IPS-15b (cell line): ENCODE data around the gene BABAM2.
"Not testable (repeated sequence)": the region's sequence is repeated elsewhere in the genome, so short reads cannot be mapped to it uniquely, and the experiment has no call there.

ENCODE experiments used
- H3K27me3 ChIP-seq: one replicate; pipeline ENCODE4 v1.6.1; 2013; ENCODE audit warnings: low read length; ENCODE audit not compliant: control insufficient read depth, insufficient read depth
- H3K36me3 ChIP-seq: one replicate; pipeline ENCODE4 v1.6.1; 2013; ENCODE audit warnings: low read length; ENCODE audit not compliant: control insufficient read depth, insufficient read depth
- H3K4me1 ChIP-seq: one replicate; pipeline ENCODE4 v1.6.1; 2013; ENCODE audit warnings: mild to moderate bottlenecking, low read length; ENCODE audit not compliant: control insufficient read depth, insufficient read depth
- H3K4me3 ChIP-seq: one replicate; pipeline ENCODE4 v1.5.1; 2013; ENCODE audit warnings: low read depth, low read length
- H3K9ac ChIP-seq: one replicate; pipeline ENCODE4 v1.6.1; 2013; ENCODE audit warnings: low read depth, mild to moderate bottlenecking, low read length
- H3K9me3 ChIP-seq: one replicate; pipeline ENCODE4 v1.6.1; 2013; ENCODE audit warnings: mild to moderate bottlenecking, low read length; ENCODE audit not compliant: control insufficient read depth, insufficient read depth

The BABAM2 gene

DNA sequence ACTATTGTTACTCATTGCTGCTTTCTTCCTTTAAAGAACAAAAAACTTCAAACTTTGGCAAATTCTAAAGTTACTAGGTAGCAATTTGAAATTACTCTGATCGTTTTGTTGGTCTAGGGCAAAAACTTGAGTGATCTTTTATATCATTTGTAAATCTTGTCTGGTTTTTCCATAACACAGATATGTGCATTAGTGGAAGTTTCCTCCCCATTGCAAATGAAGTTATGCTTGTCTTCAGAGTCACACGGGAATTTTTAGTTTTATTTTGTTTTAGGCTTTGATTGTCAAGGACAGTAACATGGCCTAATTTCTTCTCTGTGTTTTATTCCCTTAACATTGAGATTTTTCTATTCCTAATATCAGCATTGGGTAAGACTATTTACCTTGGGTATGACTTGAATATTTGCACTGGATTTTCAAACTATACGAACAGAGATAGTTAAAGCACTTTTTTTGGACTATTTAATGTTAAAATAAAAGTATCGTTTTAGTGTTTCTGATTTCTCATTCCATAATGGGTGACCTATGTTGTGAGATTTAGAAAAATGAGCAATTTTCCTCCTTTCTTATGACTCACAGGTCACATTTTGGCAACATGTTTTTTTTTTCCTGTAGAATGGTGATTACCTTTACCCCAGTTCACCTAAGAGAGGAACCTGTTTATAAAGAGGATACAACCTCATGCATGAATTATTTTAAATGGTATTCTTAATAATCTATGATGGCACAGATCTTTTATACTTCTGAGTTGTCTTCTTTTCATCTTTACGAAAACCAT, 65.0 kb downstream of the BABAM2 start:
- no peaks in the 10 kb centered on the region for H3K36me3 ChIP-seq
- H3K4me1 ChIP-seq = no peaks in the 10 kb centered on the region
- no peaks in the 10 kb centered on the region for H3K9me3 ChIP-seq
- H3K27me3 ChIP-seq = no peaks in the 10 kb centered on the region
- H3K4me3 ChIP-seq = no peak overlapping the region
- no peak overlapping the region for H3K9ac ChIP-seq

DNA sequence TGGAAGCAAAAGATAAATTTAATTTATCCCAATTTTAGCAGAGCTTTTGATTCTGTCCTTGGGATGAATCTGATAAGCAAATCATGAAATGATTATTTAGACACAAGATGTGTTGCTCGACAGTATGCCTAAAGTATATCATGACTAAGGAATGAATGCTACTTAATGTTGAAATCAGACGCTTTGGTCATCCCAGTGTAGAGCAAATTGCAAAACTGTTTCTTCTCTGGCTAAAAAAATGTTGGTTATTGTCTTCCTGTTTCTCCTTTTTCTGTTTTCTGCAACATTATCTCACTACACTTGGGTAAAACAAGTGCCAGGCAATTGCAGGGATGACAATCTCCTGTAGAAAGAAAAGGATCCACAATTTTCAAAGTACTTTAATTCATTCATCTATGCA, 66.4 kb downstream of the BABAM2 start:
- Histone ChIP-seq H3K4me3 (no peak overlapping the region), H3K9me3 (no peaks in the 10 kb centered on the region), H3K4me1 (no peaks in the 10 kb centered on the region), H3K36me3 (no peaks in the 10 kb centered on the region), H3K27me3 (no peaks in the 10 kb centered on the region), H3K9ac (no peak overlapping the region)

DNA sequence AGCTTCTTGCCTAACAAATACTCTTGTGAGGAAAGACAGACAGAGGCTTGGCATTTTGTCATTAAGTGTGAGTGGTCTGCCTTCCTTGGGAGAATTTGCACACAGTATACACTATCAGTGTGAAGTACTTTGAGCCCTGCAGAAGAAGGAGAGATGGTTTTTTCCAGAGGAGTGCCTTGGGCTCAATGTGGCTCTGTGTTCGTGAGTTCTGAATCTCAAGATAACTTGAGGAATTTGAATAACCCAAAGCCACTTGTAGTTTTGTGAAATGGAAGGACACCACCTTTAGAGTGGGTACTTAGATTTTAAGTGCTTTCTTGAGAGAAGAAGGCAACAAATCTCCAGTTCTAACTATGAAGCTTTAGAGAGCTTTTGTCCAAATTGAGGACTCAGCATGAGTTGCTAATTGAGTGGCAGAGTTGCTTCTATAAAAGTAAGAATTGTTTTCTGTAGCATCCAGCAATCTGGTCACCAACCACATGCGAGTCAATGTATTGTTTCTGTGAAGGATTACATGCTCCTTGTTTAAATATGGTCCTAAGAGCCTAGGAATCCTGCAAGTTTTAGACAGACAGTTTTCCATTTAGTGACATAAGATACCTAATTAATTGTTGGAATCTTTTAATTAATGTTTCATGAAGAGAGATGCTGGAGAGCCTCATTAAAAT, 68.3 kb downstream of the BABAM2 start:
- H3K4me1 ChIP-seq = no peaks in the 10 kb centered on the region
- no peaks in the 10 kb centered on the region for H3K9me3 ChIP-seq
- H3K9ac ChIP-seq = no peak overlapping the region
- H3K4me3 ChIP-seq = no peak overlapping the region
- no peaks in the 10 kb centered on the region for H3K27me3 ChIP-seq
- H3K36me3 ChIP-seq = no peaks in the 10 kb centered on the region

DNA sequence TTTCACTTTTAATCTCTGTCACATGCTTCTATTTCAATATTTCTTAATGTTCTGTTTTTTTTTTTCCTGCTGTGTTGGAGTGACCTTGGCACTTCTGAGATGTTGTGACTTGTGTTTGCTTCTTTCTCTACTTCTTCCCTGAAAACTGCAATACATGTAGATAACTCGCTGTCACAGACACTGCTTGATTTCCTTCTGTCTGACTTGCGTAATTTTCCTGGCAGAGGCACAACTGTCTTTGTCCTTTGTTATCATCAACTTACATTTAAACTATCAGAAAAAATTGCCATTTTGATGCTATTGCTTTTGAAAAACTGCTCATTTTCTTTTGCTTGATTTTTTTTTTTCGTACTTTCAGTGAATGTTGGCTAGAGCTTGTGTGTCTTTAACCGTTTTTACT, 69.0 kb downstream of the BABAM2 start:
- Histone ChIP-seq H3K9me3 (no peaks in the 10 kb centered on the region), H3K27me3 (no peaks in the 10 kb centered on the region), H3K9ac (no peak overlapping the region), H3K36me3 (no peaks in the 10 kb centered on the region), H3K4me1 (no peaks in the 10 kb centered on the region), H3K4me3 (no peak overlapping the region)

DNA sequence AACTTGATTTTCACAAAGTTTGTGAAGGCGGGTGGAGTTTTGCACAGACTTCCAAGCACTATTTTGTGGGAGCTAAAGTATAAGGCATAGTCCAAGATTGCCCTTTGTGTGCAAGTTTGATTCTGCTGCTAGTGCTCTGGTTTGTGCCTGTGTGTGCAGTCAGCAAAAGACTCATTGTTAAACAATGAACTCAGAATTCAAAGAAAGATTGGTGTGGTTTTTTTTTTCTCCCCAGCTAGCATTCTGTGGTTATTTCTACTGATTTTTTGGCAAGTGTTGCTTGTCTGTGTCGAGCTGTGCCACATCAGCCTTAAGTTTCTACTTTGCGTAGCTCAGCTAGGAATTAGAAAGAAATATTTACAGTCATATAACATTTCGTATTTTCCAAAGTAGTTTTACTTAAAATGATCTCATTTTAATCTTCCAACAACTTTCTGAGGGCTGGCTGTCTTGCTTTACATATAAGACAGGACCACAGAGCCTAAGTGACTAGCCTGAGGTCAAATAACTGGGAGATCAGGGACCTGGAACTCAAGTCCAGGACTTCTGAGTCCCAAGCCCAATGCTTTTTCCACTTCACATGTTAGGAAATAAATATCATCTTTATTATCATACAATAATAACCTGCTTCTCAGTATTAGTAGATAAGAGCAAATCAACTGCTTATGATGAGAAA, 69.8 kb downstream of the BABAM2 start:
- Histone ChIP-seq H3K9me3 (no peaks in the 10 kb centered on the region), H3K9ac (no peak overlapping the region), H3K4me3 (no peak overlapping the region), H3K27me3 (no peaks in the 10 kb centered on the region), H3K4me1 (no peaks in the 10 kb centered on the region), H3K36me3 (no peaks in the 10 kb centered on the region)

DNA sequence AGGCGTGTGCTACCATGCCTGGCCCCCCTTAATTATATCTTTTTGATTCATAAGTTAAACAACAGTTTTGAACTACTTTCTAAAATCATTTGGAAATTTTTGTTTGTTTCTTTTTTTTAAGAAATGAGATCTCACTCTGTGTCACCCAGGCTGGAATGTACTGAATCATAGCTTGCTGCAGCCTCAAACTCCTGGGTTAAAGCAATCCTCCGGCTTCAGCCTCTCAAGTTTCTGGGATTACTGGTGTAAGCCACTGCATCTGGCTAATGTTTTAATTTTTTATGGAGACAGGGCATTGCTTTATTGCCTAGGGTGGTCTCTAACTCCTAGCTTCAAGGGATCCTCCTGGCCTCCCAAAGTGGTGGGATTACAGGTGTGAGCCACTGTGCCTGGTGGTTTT, 71.5 kb downstream of the BABAM2 start:
- H3K4me1 ChIP-seq = no peaks in the 10 kb centered on the region
- H3K4me3 ChIP-seq = no peak overlapping the region
- no peaks in the 10 kb centered on the region for H3K27me3 ChIP-seq
- H3K36me3 ChIP-seq = no peaks in the 10 kb centered on the region
- H3K9me3 ChIP-seq = no peaks in the 10 kb centered on the region
- H3K9ac ChIP-seq = no peak overlapping the region

DNA sequence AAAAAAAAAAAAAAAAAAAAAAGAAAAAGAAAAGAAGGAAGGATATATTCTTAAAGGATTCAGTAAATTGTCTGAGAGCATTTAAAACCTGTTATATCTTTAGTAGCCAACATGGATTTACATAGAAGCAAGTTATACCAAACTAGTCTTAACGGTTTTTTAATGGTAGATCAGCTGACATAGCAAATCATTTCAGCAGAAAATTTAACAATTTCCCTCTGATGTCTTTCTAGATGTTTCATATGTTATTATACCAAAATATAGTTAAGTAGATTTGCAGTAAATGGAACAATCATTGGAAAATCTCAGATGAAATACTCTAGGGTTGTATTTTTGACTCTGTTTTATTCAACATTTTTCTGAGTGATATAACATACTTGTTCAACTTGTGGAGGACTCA, 72.9 kb downstream of the BABAM2 start:
- no peaks in the 10 kb centered on the region for H3K36me3 ChIP-seq
- no peak overlapping the region for H3K4me3 ChIP-seq
- no peaks in the 10 kb centered on the region for H3K4me1 ChIP-seq
- no peaks in the 10 kb centered on the region for H3K27me3 ChIP-seq
- H3K9me3 ChIP-seq = no peaks in the 10 kb centered on the region
- no peak overlapping the region for H3K9ac ChIP-seq

DNA sequence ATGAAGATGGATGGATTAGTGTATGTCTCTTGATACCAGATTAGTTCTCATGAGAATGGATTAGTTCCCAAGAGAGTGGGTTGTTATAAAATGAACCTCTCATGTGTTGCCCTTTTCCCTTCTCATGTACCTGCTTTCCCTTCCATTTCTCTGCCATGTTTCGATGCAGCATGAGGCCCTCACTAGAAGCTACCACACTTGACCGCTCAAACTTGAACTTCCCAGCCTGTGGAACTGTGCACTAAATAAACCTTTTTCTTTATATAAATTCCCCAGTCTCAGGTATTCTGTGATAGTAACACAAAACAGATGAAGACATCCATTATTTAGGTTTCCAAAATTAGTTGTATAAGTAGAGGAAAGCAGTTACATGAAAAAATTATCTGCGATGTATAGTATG, 73.5 kb downstream of the BABAM2 start:
- Histone ChIP-seq H3K36me3 (no peaks in the 10 kb centered on the region), H3K27me3 (no peaks in the 10 kb centered on the region), H3K4me1 (no peaks in the 10 kb centered on the region), H3K4me3 (no peak overlapping the region), H3K9ac (no peak overlapping the region), H3K9me3 (no peaks in the 10 kb centered on the region)

DNA sequence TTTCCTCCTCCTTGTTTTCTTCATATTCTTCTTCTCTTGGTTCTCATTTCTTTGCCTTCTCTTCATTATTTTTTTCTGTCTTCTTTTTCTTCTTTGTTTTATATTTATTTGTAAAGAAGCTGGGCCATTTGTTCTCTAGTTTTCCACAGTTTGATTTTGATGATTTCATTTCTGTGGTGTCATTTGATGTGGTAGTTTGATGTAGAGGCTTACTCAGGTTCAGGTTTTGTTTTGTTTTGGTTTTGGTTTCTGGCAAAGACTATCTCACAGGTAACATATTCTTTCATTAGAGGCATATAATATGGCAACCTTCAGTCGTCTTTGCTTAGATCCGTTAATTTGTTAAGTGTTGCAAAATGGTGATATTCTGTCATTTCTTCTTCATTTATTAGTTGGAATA, 75.3 kb downstream of the BABAM2 start:
- no peaks in the 10 kb centered on the region for H3K27me3 ChIP-seq
- H3K36me3 ChIP-seq = no peaks in the 10 kb centered on the region
- H3K4me1 ChIP-seq = no peaks in the 10 kb centered on the region
- H3K4me3 ChIP-seq = no peak overlapping the region
- H3K9ac ChIP-seq = no peak overlapping the region
- no peaks in the 10 kb centered on the region for H3K9me3 ChIP-seq

DNA sequence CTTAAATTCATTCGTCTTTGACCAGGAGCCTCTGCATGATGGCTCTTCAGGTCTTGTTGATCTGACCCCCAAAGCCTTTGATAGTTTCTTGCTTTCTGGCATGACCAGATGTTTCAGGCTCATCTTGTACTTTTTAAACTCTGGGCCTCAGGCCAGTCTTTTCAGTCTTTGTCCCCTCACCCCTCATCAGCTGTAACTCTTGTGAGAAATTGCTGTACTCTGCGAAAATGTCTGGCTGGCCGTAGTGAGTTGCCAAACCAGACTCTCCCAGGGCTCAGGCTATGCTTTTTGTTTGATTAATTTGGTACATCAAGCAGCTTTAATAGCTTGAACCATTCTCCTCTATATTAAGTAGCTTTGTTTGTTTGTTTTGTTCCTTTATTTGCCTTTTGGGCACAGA, 75.9 kb downstream of the BABAM2 start:
- Histone ChIP-seq H3K9me3 (no peaks in the 10 kb centered on the region), H3K36me3 (no peaks in the 10 kb centered on the region), H3K9ac (no peak overlapping the region), H3K4me1 (no peaks in the 10 kb centered on the region), H3K4me3 (no peak overlapping the region), H3K27me3 (no peaks in the 10 kb centered on the region)

DNA sequence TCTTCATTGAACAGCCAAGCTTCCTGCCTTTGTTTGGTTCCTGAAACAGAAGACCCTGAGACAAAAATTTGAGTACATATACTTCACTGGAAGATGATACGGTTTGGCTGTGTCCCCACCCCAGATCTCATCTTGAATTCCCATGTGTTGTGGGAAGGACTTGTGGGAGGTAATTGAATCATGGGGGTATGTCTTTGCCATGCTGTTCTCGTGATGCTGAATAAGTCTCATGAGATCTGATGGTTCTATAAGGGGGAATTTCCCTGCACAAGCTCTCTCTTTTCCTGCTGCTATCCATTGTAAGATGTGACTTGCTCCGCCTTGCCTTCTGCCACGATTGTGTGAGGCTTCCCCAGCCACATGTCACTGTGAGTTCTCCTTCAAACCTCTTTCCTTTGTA, 76.5 kb downstream of the BABAM2 start:
- Histone ChIP-seq H3K9ac (no peak overlapping the region), H3K4me3 (no peak overlapping the region), H3K9me3 (no peaks in the 10 kb centered on the region), H3K36me3 (no peaks in the 10 kb centered on the region), H3K27me3 (no peaks in the 10 kb centered on the region), H3K4me1 (no peaks in the 10 kb centered on the region)

DNA sequence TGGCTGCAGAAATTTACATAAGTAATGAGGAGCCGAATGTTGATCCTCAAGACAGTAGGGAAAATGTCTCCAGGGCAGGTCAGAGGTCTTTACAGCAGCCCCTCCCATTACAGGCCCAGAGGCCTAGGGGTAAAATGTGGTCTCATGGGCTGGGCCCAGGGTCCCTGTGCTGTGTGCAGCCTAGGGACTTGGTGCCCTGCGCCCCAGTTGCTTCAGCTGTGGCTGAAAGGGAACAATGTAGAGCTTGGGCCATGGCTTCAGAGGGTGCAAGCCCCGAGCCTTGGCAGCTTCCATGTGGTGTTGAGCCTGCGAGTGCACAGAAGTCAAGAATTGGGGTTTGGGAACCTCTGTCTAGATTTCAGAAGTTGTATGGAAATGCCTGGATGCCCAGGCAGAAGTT, 77.5 kb downstream of the BABAM2 start:
- not testable (repeated sequence) for H3K9me3 ChIP-seq, H3K27me3 ChIP-seq, H3K36me3 ChIP-seq, H3K4me1 ChIP-seq, H3K4me3 ChIP-seq, H3K9ac ChIP-seq
